ENCODE results near the gene PTPRT. TPM values are rescaled to one million over a fixed set of nuclear protein-coding genes. Genes with fewer than 3 reads are reported as not detected.

The PTPRT gene
- total and polyA plus RNA-seq, 7 donors = under 0.01 to 0.09 (median 0.03) TPM; not detected in 1

DNA sequence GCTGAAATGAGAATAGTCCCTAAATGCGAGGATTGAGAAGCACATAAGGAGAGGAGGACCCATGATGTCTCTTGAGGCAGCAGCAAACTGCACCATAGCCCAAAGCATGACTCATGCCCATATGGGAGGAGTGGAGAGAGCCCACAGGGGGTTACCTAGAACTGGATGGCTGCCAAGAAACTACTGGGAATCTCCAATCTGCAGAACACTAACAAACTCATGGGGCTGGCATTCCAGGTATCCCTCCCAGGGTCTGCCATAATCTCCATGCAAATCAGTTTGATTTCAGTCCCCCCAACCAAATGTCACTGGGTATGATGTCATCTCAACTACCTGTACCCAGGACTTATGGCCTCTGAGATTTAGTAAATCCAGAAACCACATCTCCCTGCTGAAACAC lies 410.5 kb downstream of the PTPRT start:
- H3K27me3 ChIP-seq (ENCODE audit: insufficient read depth in 3 of 3, low read length in 2 of 3) = no peaks in the 10 kb centered on the region
- H3K4me1 ChIP-seq = no peaks in the 10 kb centered on the region
- no peaks in the 10 kb centered on the region for H3K36me3 ChIP-seq (ENCODE audit: insufficient read depth in 1 of 2, low read depth in 1 of 2)
- H3K4me3 ChIP-seq = no peak overlapping the region
- H3K27ac ChIP-seq = no peak overlapping the region
- intact Hi-C loops (cut with DNase I) = no loop called here
- H3K9me3 ChIP-seq = no peaks in the 10 kb centered on the region
- ATAC-seq (no peak), DNase-seq (no peak)
- TF ChIP-seq, protein P1, sequence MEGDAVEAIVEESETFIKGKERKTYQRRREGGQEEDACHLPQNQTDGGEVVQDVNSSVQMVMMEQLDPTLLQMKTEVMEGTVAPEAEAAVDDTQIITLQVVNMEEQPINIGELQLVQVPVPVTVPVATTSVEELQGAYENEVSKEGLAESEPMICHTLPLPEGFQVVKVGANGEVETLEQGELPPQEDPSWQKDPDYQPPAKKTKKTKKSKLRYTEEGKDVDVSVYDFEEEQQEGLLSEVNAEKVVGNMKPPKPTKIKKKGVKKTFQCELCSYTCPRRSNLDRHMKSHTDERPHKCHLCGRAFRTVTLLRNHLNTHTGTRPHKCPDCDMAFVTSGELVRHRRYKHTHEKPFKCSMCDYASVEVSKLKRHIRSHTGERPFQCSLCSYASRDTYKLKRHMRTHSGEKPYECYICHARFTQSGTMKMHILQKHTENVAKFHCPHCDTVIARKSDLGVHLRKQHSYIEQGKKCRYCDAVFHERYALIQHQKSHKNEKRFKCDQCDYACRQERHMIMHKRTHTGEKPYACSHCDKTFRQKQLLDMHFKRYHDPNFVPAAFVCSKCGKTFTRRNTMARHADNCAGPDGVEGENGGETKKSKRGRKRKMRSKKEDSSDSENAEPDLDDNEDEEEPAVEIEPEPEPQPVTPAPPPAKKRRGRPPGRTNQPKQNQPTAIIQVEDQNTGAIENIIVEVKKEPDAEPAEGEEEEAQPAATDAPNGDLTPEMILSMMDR (IDR thresholded peaks at IDR 0.05) = no peak
- 83 to 92% (median 90%) methylated on average over 1 of the region's 1 CpG for WGBS, 3 donors

DNA sequence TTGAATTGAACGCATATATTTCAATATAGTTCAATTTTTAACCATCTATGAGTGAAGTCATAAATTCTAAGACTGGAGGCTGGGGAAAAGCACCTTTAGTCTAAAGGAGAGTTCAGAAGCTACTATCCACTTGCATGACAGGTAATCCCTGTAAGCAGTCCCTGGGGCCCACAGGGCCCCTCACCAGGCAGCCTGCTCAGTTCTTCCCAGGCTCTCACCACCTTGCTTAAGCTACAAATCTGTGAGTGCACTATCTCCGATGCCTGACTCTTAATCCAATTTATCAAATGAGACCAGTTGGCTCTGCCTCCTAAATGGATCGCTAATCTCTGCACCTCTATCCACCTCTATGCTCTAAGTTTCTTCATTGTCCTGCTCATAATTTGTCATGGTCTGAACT lies 413.8 kb downstream of the PTPRT start:
- 87 to 92% (median 89%) methylated on average over 3 of the region's 3 CpGs for WGBS, 3 donors
- no peak overlapping the region for H3K27ac ChIP-seq
- no peaks in the 10 kb centered on the region for H3K4me1 ChIP-seq
- TF ChIP-seq, protein P1 (IDR thresholded peaks at IDR 0.05) = no peak
- ATAC-seq = no peak
- intact Hi-C loops (cut with DNase I) = no loop called here
- H3K9me3 ChIP-seq = no peaks in the 10 kb centered on the region
- peaks cover 0 to 2% (median 0%) of the 10 kb centered on the region in 3 donors for H3K27me3 ChIP-seq (ENCODE audit: insufficient read depth in 3 of 3, low read length in 2 of 3)
- DNase-seq = no peak
- no peaks in the 10 kb centered on the region for H3K36me3 ChIP-seq (ENCODE audit: insufficient read depth in 1 of 2, low read depth in 1 of 2)
- no peak overlapping the region for H3K4me3 ChIP-seq

DNA sequence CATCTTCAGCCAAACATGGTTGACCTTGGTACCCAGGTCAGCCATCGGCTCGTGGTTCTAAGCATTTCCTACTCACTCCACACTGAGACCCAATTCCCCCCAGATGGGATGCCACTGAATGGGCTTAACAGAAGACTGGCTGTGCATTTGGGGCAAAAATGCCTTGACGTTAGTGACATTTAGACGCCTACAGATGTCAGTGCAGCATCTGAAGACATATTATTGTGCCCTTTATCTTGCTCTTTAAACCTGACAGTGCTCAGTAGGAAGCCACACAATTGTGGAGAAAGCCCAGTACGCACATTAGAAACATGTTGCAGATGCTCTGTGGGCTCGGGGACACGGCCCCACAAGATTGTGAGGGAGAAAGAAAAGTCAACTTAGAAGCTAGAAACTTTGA lies 414.7 kb downstream of the PTPRT start:
- Histone ChIP-seq H3K4me1 (no peaks in the 10 kb centered on the region), H3K27me3 (ENCODE audit: insufficient read depth in 3 of 3, low read length in 2 of 3) (peaks cover 0 to 2% (median 0%) of the 10 kb centered on the region in 3 donors), H3K36me3 (ENCODE audit: insufficient read depth in 1 of 2, low read depth in 1 of 2) (no peaks in the 10 kb centered on the region), H3K27ac (no peak overlapping the region), H3K9me3 (no peaks in the 10 kb centered on the region), H3K4me3 (no peak overlapping the region)
- intact Hi-C loops (cut with DNase I) = no loop called here
- DNase-seq = no peak
- no peak for ATAC-seq
- TF ChIP-seq, protein P1 (IDR thresholded peaks at IDR 0.05) = no peak
- 68 to 73% (median 69%) methylated on average over 7 of the region's 7 CpGs for WGBS, 3 donors

GRCh38 chr20:42763015-42763414 lies 426.7 kb downstream of the PTPRT start:
- intact Hi-C loops (cut with DNase I) = no loop called here
- TF ChIP-seq, protein P1 (IDR thresholded peaks at IDR 0.05) = no peak
- WGBS, 3 donors = 79 to 97% (median 97%) methylated on average over 1 of the region's 1 CpG
- no peaks in the 10 kb centered on the region for H3K27me3 ChIP-seq (ENCODE audit: insufficient read depth in 3 of 3, low read length in 2 of 3)
- H3K27ac ChIP-seq = no peak overlapping the region
- ATAC-seq (no peak), DNase-seq (no peak)
- H3K4me3 ChIP-seq = no peak overlapping the region
- no peaks in the 10 kb centered on the region for H3K9me3 ChIP-seq
- no peaks in the 10 kb centered on the region for H3K4me1 ChIP-seq
- no peaks in the 10 kb centered on the region for H3K36me3 ChIP-seq (ENCODE audit: insufficient read depth in 1 of 2, low read depth in 1 of 2)

DNA sequence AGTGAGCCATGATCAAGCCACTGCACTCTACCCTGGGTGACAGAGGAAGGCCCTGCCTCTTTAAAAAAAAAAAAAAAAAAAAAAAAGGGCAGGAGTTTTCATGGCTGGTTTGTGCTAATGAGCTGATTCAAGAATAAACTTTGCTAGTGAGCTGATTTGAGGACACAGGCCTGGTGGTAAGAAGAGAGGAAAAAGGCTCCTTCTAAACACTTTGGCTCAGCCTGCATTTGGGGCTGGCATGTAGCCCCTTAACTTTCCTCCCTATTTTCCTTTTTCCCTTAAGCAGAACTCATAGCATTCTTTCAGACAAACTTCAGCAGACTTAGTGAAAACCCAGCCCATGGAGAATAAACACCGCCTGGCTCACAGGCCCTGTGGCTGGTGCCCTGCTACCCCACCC lies 432.7 kb downstream of the PTPRT start:
- Histone ChIP-seq H3K27me3 (ENCODE audit: insufficient read depth in 3 of 3, low read length in 2 of 3) (no peaks in the 10 kb centered on the region), H3K4me1 (no peaks in the 10 kb centered on the region), H3K36me3 (ENCODE audit: insufficient read depth in 1 of 2, low read depth in 1 of 2) (no peaks in the 10 kb centered on the region), H3K9me3 (no peaks in the 10 kb centered on the region), H3K27ac (no peak overlapping the region), H3K4me3 (no peak overlapping the region)
- 64 to 82% (median 81%) methylated on average over 1 of the region's 1 CpG for WGBS, 3 donors
- intact Hi-C loops (cut with DNase I) = no loop called here
- TF ChIP-seq, protein P1 (IDR thresholded peaks at IDR 0.05) = no peak
- DNase-seq = no peak
- no peak for ATAC-seq
